Adrenal gland (tissue), 5 donors: Measurements from ENCODE around the gene WWTR1.

Experiments used
- POLR2A ChIP-seq, 2 donors: fragments of 450-650 bp; IDR thresholded peaks; one replicate each; pipeline ENCODE4 v1.6.1; 2017; ENCODE audit warnings: antibody characterized with exemption in 2 of 2, mild to moderate bottlenecking in 2 of 2, moderate library complexity in 1 of 2
- TF ChIP-seq, protein P1 (sequence below), 6 experiments: fragments of 450-650 bp in 4 of 6; fragments of 200-600 bp in 2 of 6; sonication (generic) in 1 of 6; IDR thresholded peaks; 1 replicate in 5 of 6; 2 replicates in 1 of 6; pipeline versions ENCODE4 v1.5.1 to v1.8.0; 2016 to 2021; ENCODE audit warnings: antibody characterized with exemption in 6 of 6, mild to moderate bottlenecking in 2 of 6, moderate library complexity in 1 of 6
- donor health status: DM: no; HTN: no; CAD: no.

DNA sequence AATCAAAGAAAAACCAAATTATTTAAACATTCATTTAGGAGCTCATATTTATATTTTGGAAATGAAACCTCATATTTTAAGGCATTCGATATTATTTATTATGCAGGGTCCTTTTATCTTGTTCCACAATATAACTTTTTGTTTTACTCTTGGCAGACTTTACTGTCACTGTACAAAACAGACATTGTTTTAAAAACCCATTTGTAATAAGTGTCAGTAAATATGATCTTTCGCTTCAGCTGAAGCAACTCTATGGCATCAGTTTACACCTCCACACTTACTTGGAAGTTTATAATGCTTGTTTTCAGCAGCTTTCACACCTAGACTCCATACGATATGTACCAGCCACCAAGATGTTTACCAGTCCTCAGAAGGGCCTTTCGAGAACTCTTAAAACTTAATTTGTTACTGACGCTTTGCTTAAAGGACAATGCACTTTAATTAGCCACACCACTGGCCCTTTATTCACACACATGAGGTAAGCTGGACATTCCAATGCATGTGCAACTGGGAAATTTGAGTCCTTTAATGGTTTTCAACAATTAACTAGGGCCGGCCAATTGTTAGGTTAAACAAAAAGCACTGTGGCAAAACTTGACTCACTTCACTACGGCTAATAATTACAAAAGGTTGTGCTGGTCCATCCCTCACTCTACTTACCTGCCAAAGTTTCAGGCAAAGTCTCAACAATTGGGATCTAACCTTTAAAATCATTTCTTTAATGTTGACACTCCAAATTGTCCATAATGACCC is 16.7 kb downstream of the WWTR1 start:
- no peak for TF ChIP-seq POLR2A (IDR thresholded peaks at IDR 0.05)
- TF ChIP-seq, protein P1, sequence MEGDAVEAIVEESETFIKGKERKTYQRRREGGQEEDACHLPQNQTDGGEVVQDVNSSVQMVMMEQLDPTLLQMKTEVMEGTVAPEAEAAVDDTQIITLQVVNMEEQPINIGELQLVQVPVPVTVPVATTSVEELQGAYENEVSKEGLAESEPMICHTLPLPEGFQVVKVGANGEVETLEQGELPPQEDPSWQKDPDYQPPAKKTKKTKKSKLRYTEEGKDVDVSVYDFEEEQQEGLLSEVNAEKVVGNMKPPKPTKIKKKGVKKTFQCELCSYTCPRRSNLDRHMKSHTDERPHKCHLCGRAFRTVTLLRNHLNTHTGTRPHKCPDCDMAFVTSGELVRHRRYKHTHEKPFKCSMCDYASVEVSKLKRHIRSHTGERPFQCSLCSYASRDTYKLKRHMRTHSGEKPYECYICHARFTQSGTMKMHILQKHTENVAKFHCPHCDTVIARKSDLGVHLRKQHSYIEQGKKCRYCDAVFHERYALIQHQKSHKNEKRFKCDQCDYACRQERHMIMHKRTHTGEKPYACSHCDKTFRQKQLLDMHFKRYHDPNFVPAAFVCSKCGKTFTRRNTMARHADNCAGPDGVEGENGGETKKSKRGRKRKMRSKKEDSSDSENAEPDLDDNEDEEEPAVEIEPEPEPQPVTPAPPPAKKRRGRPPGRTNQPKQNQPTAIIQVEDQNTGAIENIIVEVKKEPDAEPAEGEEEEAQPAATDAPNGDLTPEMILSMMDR (IDR thresholded peaks at IDR 0.05), result no peak
